GM21528 (cell line): ENCODE measurements around the gene LSG1.

Experiments
- ATAC-seq: cut with Tn5 transposase; IDR thresholded peaks from one replicate; pipeline ENCODE4 v1.9.1; 2021; ENCODE audit warnings: mild to moderate bottlenecking, moderate library complexity; ENCODE audit not compliant: unreplicated experiment, low FRiP score

LSG1 gene

GRCh38 chr3:194592798-194593752 is 78.9 kb downstream of the LSG1 start:
- ATAC-seq = no peak
